ENCODE measurements around the gene ADAMTS12.

DNA sequence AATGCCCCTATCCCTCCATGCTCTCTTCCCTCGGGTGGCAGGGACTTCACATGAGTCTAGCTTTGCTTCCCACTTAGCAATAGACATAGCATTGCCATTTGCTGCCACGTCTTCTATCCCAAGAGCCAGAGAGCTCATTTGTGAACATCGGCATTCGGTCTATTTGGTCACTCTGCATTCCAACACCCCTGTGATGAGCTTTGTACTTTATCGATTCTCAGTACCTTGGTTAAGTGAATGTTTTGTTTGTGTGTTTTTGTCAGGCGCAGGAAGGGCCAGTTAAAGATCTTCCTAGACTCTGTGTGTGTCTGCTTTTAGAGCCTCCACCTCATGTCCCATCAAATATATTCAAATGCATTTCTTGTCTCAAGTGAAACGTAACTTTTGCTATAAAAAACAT lies 309.4 kb downstream of the ADAMTS12 start:
- TF ChIP-seq POLR2A (IDR thresholded peaks at IDR 0.05; ENCODE audit: control extremely low read depth in 1 of 2, low read depth in 2 of 2, low read length in 2 of 2): no peak
- TF ChIP-seq, protein P1, sequence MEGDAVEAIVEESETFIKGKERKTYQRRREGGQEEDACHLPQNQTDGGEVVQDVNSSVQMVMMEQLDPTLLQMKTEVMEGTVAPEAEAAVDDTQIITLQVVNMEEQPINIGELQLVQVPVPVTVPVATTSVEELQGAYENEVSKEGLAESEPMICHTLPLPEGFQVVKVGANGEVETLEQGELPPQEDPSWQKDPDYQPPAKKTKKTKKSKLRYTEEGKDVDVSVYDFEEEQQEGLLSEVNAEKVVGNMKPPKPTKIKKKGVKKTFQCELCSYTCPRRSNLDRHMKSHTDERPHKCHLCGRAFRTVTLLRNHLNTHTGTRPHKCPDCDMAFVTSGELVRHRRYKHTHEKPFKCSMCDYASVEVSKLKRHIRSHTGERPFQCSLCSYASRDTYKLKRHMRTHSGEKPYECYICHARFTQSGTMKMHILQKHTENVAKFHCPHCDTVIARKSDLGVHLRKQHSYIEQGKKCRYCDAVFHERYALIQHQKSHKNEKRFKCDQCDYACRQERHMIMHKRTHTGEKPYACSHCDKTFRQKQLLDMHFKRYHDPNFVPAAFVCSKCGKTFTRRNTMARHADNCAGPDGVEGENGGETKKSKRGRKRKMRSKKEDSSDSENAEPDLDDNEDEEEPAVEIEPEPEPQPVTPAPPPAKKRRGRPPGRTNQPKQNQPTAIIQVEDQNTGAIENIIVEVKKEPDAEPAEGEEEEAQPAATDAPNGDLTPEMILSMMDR (IDR thresholded peaks at IDR 0.05; ENCODE audit: control extremely low read depth in 1 of 3, insufficient read depth in 1 of 3, low read depth in 1 of 3, low read length in 3 of 3): no peak
- TF ChIP-seq KDM1A (IDR thresholded peaks at IDR 0.05; ENCODE audit: borderline replicate concordance, low read length): no peak
- TF ChIP-seq POU5F1 (IDR thresholded peaks at IDR 0.05; ENCODE audit: low read depth, low read length): no peak
- no peak for TF ChIP-seq TAF1 (IDR thresholded peaks at IDR 0.05; ENCODE audit: low read depth, low read length)
- TF ChIP-seq CTBP2 (IDR thresholded peaks at IDR 0.05; ENCODE audit: borderline replicate concordance, insufficient read depth, insufficient read length, low read length): no peak
- TF ChIP-seq CHD2 (IDR thresholded peaks at IDR 0.05; ENCODE audit: low read length): no peak
- TF ChIP-seq MAFK (IDR thresholded peaks at IDR 0.05; ENCODE audit: low read depth, low read length): no peak
- no peak for TF ChIP-seq HDAC6 (IDR thresholded peaks at IDR 0.05; ENCODE audit: low read depth, low read length)
- TF ChIP-seq FOSL1 (IDR thresholded peaks at IDR 0.05; ENCODE audit: insufficient read depth, low read depth, low read length): no peak
- TF ChIP-seq RNF2 (IDR thresholded peaks at IDR 0.05; ENCODE audit: borderline replicate concordance, low read depth, low read length, missing control alignments, poor library complexity, severe bottlenecking): no peak
- TF ChIP-seq EP300 (IDR thresholded peaks at IDR 0.05; ENCODE audit: borderline replicate concordance in 1 of 2, low read depth in 2 of 2, low read length in 2 of 2): no peak
- no peak for TF ChIP-seq GABPA (IDR thresholded peaks at IDR 0.05; ENCODE audit: borderline replicate concordance, insufficient read depth, low read length)
- no peak for TF ChIP-seq CEBPB (IDR thresholded peaks at IDR 0.05; ENCODE audit: low read depth, low read length)

All from H1 (cell line).